K562 treated with DMSO at 1 percent for 4 hours (cell line): ENCODE results near the gene UQCC3. TPM values are rescaled to one million over a fixed set of nuclear protein-coding genes. Genes with fewer than 3 reads are reported as not detected.

ENCODE experiments used
- total RNA-seq: library from RNA; unstranded; fragments of 300-600 nt; gene quantifications from 2 replicates; pipeline ENCODE4 v1.2.3, GENCODE V29; 2022; ENCODE audit not compliant: insufficient read depth

UQCC3 gene
- total RNA-seq = 12.2 and 17.2 TPM in 2 replicates

DNA sequence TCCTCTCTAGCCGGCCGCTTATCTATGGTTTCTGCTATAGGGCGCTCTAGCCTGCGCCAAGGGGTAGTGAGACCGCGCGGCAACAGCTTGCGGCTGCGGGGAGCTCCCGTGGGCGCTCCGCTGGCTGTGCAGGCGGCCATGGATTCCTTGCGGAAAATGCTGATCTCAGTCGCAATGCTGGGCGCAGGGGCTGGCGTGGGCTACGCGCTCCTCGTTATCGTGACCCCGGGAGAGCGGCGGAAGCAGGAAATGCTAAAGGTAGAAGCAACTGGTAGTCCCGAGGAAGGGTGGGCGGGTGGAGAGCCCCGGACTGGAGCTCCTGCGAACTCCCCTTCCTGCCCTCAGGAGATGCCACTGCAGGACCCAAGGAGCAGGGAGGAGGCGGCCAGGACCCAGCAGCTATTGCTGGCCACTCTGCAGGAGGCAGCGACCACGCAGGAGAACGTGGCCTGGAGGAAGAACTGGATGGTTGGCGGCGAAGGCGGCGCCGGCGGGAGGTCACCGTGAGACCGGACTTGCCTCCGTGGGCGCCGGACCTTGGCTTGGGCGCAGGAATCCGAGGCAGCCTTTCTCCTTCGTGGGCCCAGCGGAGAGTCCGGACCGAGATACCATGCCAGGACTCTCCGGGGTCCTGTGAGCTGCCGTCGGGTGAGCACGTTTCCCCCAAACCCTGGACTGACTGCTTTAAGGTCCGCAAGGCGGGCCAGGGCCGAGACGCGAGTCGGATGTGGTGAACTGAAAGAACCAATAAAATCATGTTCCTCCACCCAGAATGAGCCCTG is at the start of gene UQCC3, which contains the start of gene LBHD1:
Gene UQCC3 (plus strand): TSS at position 66 of the 782 bp plus-strand sequence. CDS start 73 bp downstream, at position 139.
Gene LBHD1 (minus strand): TSS at position 660 of the 782 bp plus-strand sequence. CDS start 2,236 bp downstream, outside the sequence.

GRCh38 chr11:62645946-62646824 is 25.3 kb upstream of the UQCC3 start, which contains the start of gene GANAB:
GANAB (minus strand) TSS chr11:62646613; CDS start chr11:62646599, 14 bp downstream.

DNA sequence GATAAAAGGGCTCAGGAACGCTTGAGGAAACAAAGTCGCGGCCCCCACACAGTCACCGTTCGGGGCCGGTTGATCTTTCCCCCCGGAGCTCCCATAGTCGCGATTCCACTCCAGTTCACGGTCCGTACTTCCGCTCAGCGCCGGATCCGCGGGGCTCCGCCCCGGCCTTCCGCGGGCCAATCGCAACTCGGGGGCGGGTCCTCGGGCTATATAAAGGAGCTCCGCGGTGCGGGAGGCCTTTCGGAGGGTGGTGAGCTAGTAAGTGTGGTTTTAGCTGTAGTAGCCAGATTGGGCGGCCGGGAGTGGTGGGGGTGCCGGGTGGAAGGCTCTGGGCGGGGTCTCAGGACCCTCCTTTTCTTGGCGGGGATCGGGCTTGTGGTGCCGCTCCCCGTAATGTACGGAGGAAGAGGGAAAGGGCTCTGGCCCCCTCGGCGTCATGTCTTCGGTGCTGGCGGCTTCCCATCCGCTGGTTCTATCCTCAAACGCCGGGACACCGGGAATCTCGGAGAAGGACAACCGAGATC is 6.3 kb upstream of the UQCC3 start, which contains the start of the genes C11orf98 and CSKMT:
Gene C11orf98 (minus strand): TSS at position 136 of the 524 bp plus-strand sequence. CDS start 41 bp downstream, at position 95.
Gene CSKMT (plus strand): TSS at position 238 of the 524 bp plus-strand sequence. CDS start 568 bp downstream, outside the sequence.

DNA sequence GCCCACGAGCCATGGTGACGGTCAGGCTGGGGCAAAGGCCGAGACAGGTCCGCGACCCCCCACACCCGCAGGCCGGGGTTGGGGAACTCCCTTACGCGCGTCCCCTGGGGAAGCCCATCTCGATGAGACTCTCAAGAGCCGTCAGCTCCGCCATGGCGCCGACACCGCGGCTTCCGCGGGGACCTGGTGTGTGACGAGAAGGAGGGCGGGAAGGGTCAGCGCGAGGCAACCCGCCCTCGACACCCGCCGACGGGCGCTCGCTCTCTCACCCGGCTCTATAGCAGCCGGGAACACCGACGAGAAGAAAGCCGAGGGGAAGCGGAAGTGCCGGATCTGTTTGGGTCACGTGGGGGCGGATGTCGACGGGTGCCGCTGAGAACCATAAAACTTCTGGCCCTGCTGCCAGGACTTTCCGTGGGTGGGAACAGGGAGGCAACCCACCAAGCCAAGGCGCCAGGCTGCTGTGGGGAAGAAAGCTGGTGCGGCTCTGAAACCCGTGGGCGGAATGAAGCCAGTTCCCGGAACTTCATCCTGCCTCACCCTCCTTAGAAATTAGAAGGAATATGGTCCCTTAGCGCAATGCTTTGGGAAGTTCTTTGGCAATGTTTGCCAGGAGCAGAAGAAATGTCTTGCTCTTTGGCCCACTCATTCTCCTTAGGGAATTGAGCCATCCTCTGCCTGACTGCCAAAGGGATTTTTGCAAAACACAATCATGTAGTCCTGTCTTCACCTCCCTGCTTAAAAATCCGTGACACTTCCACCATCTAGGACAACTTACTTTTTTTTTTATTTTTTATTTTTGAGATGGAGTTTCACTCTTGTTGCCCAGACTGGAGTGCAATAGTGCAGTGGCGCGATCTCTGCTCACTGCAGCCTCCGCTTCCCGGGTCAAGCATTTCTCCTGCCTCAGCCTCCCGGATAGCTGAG is 7.6 kb downstream of the UQCC3 start, which contains the start of gene UBXN1:
Gene UBXN1 (minus strand): TSS at position 304 of the 927 bp plus-strand sequence. CDS start 150 bp downstream, at position 154.

DNA sequence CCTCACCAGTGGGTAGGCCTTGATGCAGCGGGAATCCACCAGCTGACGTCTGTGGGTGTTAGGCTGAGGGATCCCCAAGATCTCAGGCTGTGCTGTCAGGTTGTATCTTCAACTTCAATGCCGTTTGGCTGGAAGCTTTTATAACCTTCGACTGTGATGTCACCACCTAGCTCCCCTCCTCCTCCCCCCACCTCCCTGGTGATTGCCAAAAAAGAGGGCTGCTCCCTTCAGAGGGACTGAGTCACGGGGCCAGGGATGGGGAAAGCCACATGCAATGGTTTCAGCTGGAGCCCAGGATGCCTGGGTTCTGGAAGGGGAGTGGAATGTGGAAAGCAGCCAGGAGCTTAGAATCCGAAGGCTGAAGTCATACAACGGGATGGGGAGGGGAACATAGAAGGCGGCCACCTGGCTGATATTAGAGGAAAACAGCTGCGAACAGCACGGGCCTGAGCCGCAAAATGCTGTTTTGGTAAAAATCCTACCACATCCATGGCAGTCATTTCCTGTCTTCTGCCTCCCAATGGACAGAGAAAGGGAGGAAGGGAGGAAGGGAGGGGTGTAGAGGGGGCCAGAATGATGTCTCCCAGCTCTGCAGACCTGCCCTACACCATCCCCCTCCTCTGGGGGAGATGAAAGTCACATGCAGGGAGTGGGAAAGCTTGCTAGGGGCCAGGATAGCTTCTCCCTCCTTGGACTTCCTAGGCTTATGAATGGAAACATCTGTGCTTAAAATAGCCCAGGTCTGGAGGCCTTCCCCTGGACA is 18.1 kb downstream of the UQCC3 start, which contains the start of gene LRRN4CL:
Gene LRRN4CL (minus strand): TSS at position 110 of the 763 bp plus-strand sequence. CDS start 1,022 bp downstream, outside the sequence.

DNA sequence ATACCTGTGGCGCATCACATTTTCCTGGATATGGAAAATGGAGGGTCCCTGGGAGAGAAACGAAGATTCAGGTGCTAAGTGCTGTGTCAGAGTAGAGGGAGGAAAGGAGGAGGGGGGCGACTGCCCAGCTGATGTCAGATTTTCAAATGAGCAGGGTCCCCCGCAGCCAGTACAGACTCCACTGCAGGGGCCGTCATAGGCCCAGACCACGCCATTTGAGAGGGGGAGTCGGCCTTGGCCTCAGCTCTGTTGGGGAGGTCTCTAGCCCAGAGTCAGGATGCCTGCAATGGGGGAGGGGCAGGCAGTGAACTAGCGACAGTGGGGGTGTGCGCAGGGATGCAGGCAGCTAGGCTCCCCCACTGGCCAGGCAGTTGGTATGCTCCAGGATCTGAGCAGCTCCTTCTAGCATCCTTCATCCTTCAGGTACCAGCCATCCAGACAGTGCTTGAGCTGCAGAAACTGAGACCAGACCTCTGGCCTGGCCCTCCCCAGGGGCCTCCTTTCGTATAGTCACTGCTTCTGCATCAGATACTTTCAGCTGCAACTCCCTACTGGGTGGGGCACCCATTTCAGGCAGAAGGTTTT is 35.9 kb downstream of the UQCC3 start, which contains the start of the genes BSCL2 and GNG3:
Gene BSCL2 (minus strand): TSS at position 148 of the 585 bp plus-strand sequence. CDS start 229 bp downstream, outside the sequence.
Gene GNG3 (plus strand): TSS at position 400 of the 585 bp plus-strand sequence. CDS start 620 bp downstream, outside the sequence.

Other genes with a start within 250 kb of the UQCC3 start
- 34.9 and 54.7 TPM in 2 replicates for gene AHNAK, start 124.9 kb upstream of the UQCC3 start, total RNA-seq
- 4,119 and 4,134 TPM in 2 replicates for gene EEF1G, start 97.8 kb upstream of the UQCC3 start, total RNA-seq
- gene TUT1, start 80.2 kb upstream of the UQCC3 start, total RNA-seq = 15.8 and 16.5 TPM in 2 replicates
- gene MTA2, start 69.8 kb upstream of the UQCC3 start, total RNA-seq = 79.1 and 104 TPM in 2 replicates
- 39.0 and 40.6 TPM in 2 replicates for gene EML3, start 58.9 kb upstream of the UQCC3 start, total RNA-seq
- gene ROM1, start 58.4 kb upstream of the UQCC3 start, total RNA-seq = 0.71 and 2.2 TPM in 2 replicates
- gene B3GAT3, start 49.7 kb upstream of the UQCC3 start, total RNA-seq = 80.5 and 90.3 TPM in 2 replicates
- gene GANAB, start 25.1 kb upstream of the UQCC3 start, total RNA-seq = 276 and 311 TPM in 2 replicates
- 20.2 and 24.0 TPM in 2 replicates for gene INTS5, start 18.4 kb upstream of the UQCC3 start, total RNA-seq
- 105 and 114 TPM in 2 replicates for gene C11orf98, start 6.5 kb upstream of the UQCC3 start, total RNA-seq
- 12.7 and 27.2 TPM in 2 replicates for gene CSKMT, start 6.4 kb upstream of the UQCC3 start, total RNA-seq
- gene LBHD1, start 594 bp downstream of the UQCC3 start, total RNA-seq = 4.8 and 5.5 TPM in 2 replicates
- gene UBXN1, start 7.4 kb downstream of the UQCC3 start, total RNA-seq = 282 and 316 TPM in 2 replicates
- gene LRRN4CL, start 17.9 kb downstream of the UQCC3 start, total RNA-seq = 0.48 and 1.6 TPM in 2 replicates
- gene BSCL2, start 35.8 kb downstream of the UQCC3 start, total RNA-seq = 43.9 and 45.1 TPM in 2 replicates
- 2.4 TPM in 1 of 2 replicates, not detected in the other for gene GNG3, start 36.0 kb downstream of the UQCC3 start, total RNA-seq
- gene HNRNPUL2, start 55.8 kb downstream of the UQCC3 start, total RNA-seq = 26.6 and 32.3 TPM in 2 replicates
- 35.6 and 36.5 TPM in 2 replicates for gene TTC9C, start 56.8 kb downstream of the UQCC3 start, total RNA-seq
- 1.4 and 6.0 TPM in 2 replicates for gene ZBTB3, start 82.5 kb downstream of the UQCC3 start, total RNA-seq
- 138 and 166 TPM in 2 replicates for gene POLR2G, start 89.9 kb downstream of the UQCC3 start, total RNA-seq
- gene TAF6L, start 99.7 kb downstream of the UQCC3 start, total RNA-seq = 23.2 and 49.9 TPM in 2 replicates
- 36.4 and 44.9 TPM in 2 replicates for gene TMEM179B, start 115.7 kb downstream of the UQCC3 start, total RNA-seq
- gene TMEM223, start 120.3 kb downstream of the UQCC3 start, total RNA-seq = 15.3 and 18.4 TPM in 2 replicates
- gene NXF1, start 133.8 kb downstream of the UQCC3 start, total RNA-seq = 76.4 and 111 TPM in 2 replicates
- 63.1 and 77.8 TPM in 2 replicates for gene STX5, start 160.4 kb downstream of the UQCC3 start, total RNA-seq
- gene TEX54, start 161.2 kb downstream of the UQCC3 start, total RNA-seq = not detected in 2 replicates
- 48.1 and 51.9 TPM in 2 replicates for gene WDR74, start 167.9 kb downstream of the UQCC3 start, total RNA-seq
- gene SLC3A2, start 209.2 kb downstream of the UQCC3 start, total RNA-seq = 397 and 441 TPM in 2 replicates
- gene CHRM1, start 249.7 kb downstream of the UQCC3 start, total RNA-seq = not detected in 2 replicates